Sciatic nerve (tissue), 2 donors: ENCODE results near the gene KCNC3. TPM values are rescaled to one million over a fixed set of nuclear protein-coding genes. Genes with fewer than 3 reads are reported as not detected.
"Not testable (repeated sequence)": the region's sequence is repeated elsewhere in the genome, so short reads cannot be mapped to it uniquely, and the experiment has no call there.

ENCODE experiments used
- ATAC-seq: fragments of 200-7000 bp; cut with Tn5 transposase; one replicate; pipeline ENCODE4 v1.9.1; 2020; ENCODE audit warnings: mild to moderate bottlenecking, moderate library complexity
- DNase-seq: peaks from one replicate; pipeline ENCODE4 v3.0.0-alpha.2; 2020; ENCODE audit warnings: low spot score
- intact Hi-C: fragments of 100-400 bp; cut with DNase I; formaldehyde crosslinking; loops from one replicate; pipeline ENCODE4 v1.14.2; 2022
- total RNA-seq: library from RNA; stranded (reverse); fragmentation: NEBNext Ultra II Directional; extraction: Animal tissue kit (Norgen Biotek cat#: 25700); gene quantifications from one replicate; pipeline ENCODE4 v1.2.1, GENCODE V29; 2021
- donor health status: DM: no; HTN: no; CAD: no.
- donor health status: DM: no; HTN: no; CAD: no.

The KCNC3 gene
- total RNA-seq, 1 donor from 2014 or later, result 2.7 TPM

DNA sequence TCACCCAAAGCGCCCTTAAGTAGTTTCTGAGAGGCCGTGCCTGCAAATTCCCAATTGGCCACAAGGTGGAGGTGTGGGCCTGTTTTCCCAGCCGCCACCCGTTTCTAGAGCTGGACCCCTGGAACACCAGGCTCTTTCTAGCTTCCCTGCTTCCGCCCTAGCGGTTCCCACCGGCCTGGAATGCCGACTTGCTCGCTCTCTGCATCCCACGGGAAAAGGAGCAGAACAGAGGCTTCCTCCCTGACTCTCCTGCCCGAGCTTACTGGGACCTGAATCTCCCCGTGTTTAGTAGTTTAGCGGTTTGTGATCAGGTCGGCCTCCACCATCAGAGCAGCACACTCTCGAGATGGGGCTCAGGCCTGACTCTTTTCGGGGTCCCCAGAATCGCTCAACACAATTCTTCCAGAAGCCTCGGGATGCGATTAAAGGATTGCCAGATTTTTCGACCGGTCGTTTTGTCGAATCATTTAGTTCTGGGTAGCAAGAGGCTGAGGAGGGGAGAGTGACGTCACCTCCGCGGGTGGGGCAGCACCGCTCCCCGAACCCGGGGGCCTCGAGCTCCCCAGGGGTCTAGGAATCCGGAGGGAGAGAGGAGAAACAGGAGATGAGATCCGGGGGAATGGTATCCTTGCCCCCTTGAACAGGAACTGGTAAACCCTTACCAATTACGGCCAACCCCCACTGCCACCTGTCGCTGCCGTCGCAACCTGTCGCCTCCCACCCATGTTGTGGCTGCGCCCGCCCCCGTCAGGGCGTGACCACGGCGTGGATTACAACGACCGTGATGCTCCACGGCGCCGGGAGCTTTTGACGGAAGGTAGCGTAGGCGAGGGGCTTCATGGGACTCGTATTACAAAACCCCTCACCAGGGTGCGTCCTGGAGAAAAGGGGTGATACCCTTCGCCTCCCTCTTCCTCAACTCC, 28.3 kb upstream of the KCNC3 start:
- peak; percentile 86 for DNase-seq
- peak; percentile 87 for ATAC-seq
- intact Hi-C loops, result loop anchor here (5.0 kb wide), 1 partner anchor 430 kb away; no protein-coding TSS in a partner anchor

DNA sequence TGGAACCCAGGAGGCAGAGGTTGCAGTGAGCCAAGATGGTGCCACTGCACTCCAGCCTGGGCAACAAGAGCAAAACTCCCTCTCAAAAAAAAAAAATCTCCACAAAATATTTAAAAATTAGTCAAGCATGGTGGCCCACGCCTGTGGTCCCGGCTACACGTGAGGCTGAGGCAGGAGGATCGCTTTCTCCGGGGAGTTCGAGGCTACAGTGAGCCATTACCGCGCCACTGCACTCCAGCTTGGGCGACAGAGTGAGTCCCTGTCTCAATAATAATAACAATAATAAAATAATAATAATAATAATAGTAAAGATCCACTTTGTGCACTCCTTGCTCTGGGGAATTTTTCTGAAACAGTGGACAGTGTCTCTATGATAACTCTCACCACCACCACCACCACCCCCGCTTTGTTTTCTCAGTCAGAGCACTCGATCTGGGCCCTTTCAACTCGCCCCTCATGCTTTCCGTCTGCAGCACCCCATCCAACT, 27.6 kb upstream of the KCNC3 start:
- no peak for ATAC-seq
- no peak for DNase-seq
- intact Hi-C loops, result loop anchor here (5.0 kb wide), 1 partner anchor 431 kb away; no protein-coding TSS in a partner anchor

GRCh38 chr19:50353487-50353880, 24.3 kb upstream of the KCNC3 start:
- DNase-seq, ATAC-seq, intact Hi-C loops: not testable (repeated sequence)

- no peak for ATAC-seq
- no peak for DNase-seq
- intact Hi-C loops, result no loop called here
These were observed 23.1 kb upstream of the KCNC3 start for GRCh38 chr19:50352242-50352641.

GRCh38 chr19:50349277-50350057, 20.3 kb upstream of the KCNC3 start:
- ATAC-seq, result no peak

GRCh38 chr19:50347089-50347581, 18.0 kb upstream of the KCNC3 start:
- ATAC-seq, DNase-seq, intact Hi-C loops: not testable (repeated sequence)

More at GRCh38 chr19:50349277-50350057, 20.3 kb upstream of the KCNC3 start:
- intact Hi-C loops, result loop anchor here (1.0 kb wide), 1 partner anchor 20 kb away; the partner anchor contains the start of gene KCNC3
- DNase-seq, result no peak

DNA sequence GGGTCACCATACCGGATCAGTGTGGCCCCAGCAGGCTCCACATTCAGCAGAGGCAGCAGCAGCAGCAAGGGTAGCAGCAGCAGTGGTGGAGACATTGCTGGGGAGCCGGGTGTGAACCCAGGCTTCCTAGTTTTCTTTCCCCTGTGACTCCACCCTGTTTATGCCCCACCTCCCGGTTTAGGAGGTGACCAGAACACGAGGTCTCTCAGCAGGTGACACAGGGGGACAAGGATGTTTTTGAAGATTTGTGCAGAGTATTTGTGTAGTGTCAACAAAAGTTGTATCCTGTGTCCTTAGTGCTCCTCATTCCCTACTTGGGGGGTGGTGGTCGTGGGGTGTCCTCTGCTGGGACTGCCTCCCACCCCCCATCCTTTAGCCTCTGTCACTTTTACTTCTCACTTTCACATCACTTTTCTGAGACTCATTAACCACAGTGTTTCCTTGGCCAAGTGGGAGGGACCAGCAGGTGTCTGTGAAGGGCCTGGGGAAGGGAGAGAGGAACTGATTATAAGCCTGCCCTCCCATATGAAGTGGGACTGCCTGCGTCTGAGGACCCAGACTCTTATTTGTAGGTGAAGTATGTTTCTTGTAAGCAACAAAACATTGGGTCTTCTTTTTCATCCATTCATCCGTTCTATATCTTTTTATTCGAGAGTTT, 15.6 kb upstream of the KCNC3 start:
- DNase-seq (no peak), ATAC-seq (peak; percentile 24)
- intact Hi-C loops, result no loop called here

- peak; percentile 60 for ATAC-seq
- DNase-seq, result no peak
- intact Hi-C loops, result no loop called here
These were observed 12.0 kb upstream of the KCNC3 start for GRCh38 chr19:50341091-50341564.

- DNase-seq (no peak), ATAC-seq (no peak)
- intact Hi-C loops, result no loop called here
These were observed 11.2 kb upstream of the KCNC3 start for GRCh38 chr19:50340331-50340730.

DNA sequence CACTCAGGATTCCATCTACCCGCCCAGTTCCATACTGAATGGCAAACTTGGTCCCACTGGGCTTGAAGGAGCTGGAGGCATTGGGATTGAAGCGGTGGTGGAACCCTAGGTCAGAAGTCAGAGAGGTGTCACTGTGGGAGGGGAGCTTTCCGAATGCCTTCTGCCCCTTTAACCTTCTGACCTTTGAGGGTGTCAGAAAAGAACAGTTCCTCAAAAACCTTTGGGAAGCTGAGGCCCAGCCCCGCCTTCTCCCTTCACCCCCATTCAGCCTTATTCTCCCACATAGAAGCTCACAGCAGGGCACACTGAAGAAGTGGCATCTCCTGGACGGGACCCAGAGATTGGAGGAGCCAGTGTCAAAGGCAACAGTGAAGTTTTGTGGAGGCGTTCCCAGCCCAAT, 7.9 kb upstream of the KCNC3 start:
- ATAC-seq, intact Hi-C loops, DNase-seq: not testable (repeated sequence)

DNA sequence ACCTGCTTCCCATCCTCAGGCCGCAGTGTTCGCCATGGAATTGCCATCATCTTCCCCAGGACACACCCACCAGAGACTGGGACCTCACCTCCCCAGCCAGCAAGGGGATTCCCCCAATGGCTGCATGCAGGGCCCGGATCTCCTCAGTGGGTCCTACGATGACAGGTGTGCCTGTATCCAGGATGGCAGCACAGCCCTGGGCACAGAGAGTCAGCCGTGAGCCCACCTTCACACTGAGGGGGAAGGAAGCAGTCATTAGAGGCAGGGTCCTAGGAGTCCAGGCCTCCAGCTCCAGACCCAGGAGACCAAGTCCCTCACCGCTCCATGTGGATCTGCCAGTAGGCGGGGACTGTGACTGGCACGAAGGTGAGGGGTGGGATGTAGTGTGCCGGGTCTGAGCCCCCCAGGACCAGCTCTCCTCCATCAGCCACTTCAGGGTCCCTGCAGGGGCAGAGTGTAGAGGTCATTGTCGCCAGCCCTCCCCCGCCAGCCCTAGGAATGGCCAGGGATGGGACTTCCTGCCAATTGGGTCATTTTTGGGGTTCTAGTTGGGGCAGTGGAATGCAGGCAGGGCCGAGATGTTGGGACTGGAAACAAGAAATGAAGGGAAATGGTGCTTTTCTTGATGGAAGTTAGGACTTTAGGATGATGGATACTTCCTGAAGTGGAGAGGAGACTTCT, 5.7 kb upstream of the KCNC3 start:
- ATAC-seq (no peak), DNase-seq (no peak)
- intact Hi-C loops, result no loop called here

DNA sequence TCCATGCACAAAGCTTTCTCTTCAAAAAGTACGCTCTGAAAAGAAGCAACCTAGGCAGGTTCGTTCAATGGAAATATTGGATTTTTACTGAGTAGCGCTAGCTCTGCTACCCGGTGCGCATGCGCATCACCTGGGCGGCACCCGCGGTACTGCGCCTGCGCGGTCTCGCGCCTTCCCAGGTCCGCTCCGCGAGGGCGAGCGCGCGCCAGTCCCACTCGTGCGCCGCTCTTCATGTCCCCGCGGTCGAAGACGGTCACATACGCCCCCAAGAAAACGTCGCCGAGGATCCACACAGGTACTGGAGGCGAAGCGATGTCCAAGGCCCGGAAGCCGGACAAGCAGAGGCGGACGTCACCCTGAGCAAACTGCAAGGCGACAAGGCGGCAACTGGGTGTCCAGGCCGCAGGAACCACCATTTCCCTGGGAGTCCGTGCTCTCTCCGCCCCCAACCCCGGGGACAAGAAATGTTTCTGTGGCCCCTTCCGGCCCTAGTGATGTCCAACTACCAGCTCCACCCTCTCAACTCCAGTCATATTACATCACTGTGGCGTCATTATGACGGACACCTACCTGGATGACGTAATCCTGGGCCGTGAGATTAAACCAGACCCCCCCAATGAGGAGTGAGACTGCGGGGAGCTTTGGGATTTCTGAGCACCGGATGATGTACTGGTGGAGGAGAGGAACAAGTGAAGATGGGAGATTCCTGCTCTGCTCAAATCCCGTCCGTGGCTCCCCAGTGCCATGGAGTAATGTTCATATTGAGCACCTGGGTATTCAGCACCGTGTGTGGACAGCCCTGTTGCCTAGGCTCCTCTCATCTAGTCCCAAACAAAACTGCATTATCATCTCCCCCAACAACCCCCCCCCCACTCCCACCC, 4.8 kb upstream of the KCNC3 start:
- DNase-seq (peak; percentile 85), ATAC-seq (peak; percentile 68)
- intact Hi-C loops, result no loop called here

- ATAC-seq (peak; percentile 77), DNase-seq (peak; percentile 89)
- intact Hi-C loops, result no loop called here
These were observed 4.1 kb upstream of the KCNC3 start for GRCh38 chr19:50333235-50333736.

DNA sequence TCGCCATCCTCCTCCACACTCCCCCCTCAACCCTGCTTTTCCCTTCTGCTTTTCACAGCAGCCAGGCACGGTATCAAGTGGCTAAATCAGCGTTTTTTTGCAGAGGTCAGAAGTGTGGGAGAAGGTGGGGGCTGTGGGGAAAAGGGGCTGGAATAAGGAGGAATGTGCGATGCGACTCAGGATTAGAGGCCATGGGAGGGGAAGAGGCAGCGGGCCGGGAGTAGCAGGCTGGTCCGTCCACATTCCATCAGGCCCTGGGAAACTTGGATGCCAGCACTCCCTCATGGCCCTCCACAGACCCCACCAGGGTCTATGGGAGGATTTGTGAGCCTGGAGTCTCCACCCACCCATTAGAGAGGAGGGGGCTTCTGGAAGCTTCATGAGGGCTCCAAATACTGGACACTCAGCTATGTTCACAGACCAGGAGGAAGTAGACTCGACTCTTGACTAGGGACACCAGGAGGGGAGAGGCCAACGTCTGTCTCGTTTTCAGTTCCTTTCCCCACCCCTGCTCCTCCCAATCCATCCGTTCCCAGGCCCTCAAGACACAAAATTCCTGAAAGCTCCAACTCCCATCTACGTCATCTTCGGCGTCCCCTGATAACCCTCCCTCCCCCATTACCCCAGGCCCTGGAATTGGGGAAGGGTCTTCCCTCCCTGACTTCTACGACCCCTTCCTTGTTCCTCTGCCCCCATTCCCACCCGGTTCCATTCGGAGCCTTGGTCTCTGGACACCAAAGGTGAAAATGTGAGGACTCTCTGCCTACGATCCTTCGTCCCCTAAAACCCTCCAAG, 3.3 kb upstream of the KCNC3 start:
- intact Hi-C loops, result no loop called here
- no peak for DNase-seq
- no peak for ATAC-seq

DNA sequence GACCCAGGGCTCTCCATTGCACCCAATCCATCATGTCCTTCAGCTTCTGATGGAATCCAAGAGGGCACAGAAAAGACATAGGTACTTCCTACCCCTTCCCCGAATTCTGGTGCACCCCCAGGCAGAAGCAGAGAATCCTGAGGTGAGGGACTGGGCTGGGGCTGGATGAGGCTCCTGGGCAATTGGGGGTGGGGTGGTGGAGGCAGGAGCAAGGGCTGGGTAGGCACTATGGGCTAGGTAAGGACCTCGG, 2.7 kb upstream of the KCNC3 start:
- no peak for DNase-seq
- intact Hi-C loops, result no loop called here

DNA sequence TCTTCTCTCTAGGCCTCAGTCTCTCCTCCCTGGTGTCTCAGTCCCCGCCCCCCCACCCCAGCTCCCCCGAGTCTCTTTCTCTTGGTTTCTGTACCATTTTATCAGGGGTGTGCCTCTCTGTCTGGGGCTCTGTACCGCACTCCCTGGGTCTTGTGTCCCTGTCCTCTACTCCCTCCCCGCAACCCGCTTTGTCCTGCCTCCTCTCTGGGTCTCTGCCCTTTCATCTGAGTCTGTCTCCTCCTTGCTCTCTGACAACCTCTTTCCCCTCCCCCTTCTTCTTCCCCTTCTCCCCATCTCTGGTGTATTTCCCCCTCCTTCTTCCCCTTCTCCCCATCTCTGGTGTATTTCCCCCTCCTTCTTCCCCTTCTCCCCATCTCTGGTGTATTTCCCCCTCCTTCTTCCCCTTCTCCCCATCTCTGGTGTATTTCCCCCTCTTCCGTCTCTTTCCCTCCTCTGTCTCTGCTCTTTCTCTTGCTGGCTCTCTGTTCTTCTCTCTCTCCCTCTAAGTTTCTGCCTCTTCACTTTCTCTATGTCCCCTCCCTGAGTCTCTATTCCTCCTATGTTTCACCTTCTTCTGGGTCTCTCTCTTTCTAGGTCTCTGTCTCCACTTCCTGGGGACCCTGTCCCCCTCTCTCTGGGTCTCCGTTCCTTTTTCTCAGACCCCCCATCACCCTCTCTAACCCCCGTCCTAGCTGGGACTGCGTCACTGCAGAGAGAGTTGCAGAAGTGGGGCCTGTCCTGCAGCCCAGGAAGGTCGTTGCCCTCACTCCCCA, 2.2 kb upstream of the KCNC3 start:
- DNase-seq (no peak), ATAC-seq (no peak)
- intact Hi-C loops, result no loop called here

More for the DNA sequence above, 2.7 kb upstream of the KCNC3 start:
- ATAC-seq, result no peak
